ENCODE results near the gene MYH3. TPM values are rescaled to one million over a fixed set of nuclear protein-coding genes. Genes with fewer than 3 reads are reported as not detected.
A peak's percentile ranks its signal among the peaks of the same experiment; 100 is the strongest.

Gene MYH3
- total RNA-seq, 1 donor from 2014 or later = 4.9 TPM

GRCh38 chr17:10616502-10617119, 40.5 kb downstream of the MYH3 start:
- TF ChIP-seq POLR2A (IDR thresholded peaks at IDR 0.05) = no peak
- no peak for TF ChIP-seq POLR2AphosphoS5 (IDR thresholded peaks at IDR 0.05; ENCODE audit: insufficient read depth in 1 of 2, low read depth in 1 of 2)
- TF ChIP-seq CTCF (IDR thresholded peaks at IDR 0.05) = peak; percentile 92 to 95 (median 93)
- no peak overlapping the region for H3K4me3 ChIP-seq
- DNase-seq (ENCODE audit: extremely low spot score in 2 of 2) = no peak
- intact Hi-C loops (cut with DNase I) = loop anchor here (5.0 to 10.0 kb wide), 2 partner anchors 282 to 694 kb away; no protein-coding TSS in a partner anchor
- no peaks in the 10 kb centered on the region for H3K27me3 ChIP-seq
- no peak overlapping the region for H3K27ac ChIP-seq
- H3K4me1 ChIP-seq = peaks cover 9% of the 10 kb centered on the region
- no peaks in the 10 kb centered on the region for H3K36me3 ChIP-seq
- H3K9me3 ChIP-seq = no peaks in the 10 kb centered on the region

- Histone ChIP-seq H3K4me1 (peaks cover 9% of the 10 kb centered on the region), H3K27ac (no peak overlapping the region), H3K9me3 (no peaks in the 10 kb centered on the region), H3K36me3 (no peaks in the 10 kb centered on the region), H3K27me3 (no peaks in the 10 kb centered on the region), H3K4me3 (no peak overlapping the region)
- intact Hi-C loops (cut with DNase I) = loop anchor here (5.0 to 10.0 kb wide), 2 partner anchors 280 to 692 kb away; no protein-coding TSS in a partner anchor
- TF ChIP-seq POLR2AphosphoS5 (IDR thresholded peaks at IDR 0.05; ENCODE audit: insufficient read depth in 1 of 2, low read depth in 1 of 2) (no peak), CTCF (IDR thresholded peaks at IDR 0.05) (peak; percentile 27 to 60 (median 48))
- DNase-seq (ENCODE audit: extremely low spot score in 2 of 2) = no peak
Observed at GRCh38 chr17:10614536-10615155, 42.5 kb downstream of the MYH3 start.

- no peak overlapping the region for H3K27ac ChIP-seq
- no peaks in the 10 kb centered on the region for H3K27me3 ChIP-seq
Observed at GRCh38 chr17:10613775-10614513, 43.2 kb downstream of the MYH3 start.

GRCh38 chr17:10612957-10613744, 44.0 kb downstream of the MYH3 start:
- Histone ChIP-seq H3K36me3 (no peaks in the 10 kb centered on the region), H3K4me3 (no peak overlapping the region), H3K27me3 (no peaks in the 10 kb centered on the region), H3K27ac (no peak overlapping the region), H3K9me3 (no peaks in the 10 kb centered on the region), H3K4me1 (peaks cover 9% of the 10 kb centered on the region)
- intact Hi-C loops (cut with DNase I) = loop anchor here (10.0 kb wide), 1 partner anchor 278 kb away; no protein-coding TSS in a partner anchor
- DNase-seq (ENCODE audit: extremely low spot score in 2 of 2) = no peak
- TF ChIP-seq POLR2A (IDR thresholded peaks at IDR 0.05) (no peak), POLR2AphosphoS5 (IDR thresholded peaks at IDR 0.05; ENCODE audit: insufficient read depth in 1 of 2, low read depth in 1 of 2) (no peak), CTCF (IDR thresholded peaks at IDR 0.05) (no peak)

More at GRCh38 chr17:10613775-10614513, 43.2 kb downstream of the MYH3 start:
- peaks cover 9% of the 10 kb centered on the region for H3K4me1 ChIP-seq
- no peak for TF ChIP-seq CTCF (IDR thresholded peaks at IDR 0.05)
- TF ChIP-seq POLR2AphosphoS5 (IDR thresholded peaks at IDR 0.05; ENCODE audit: insufficient read depth in 1 of 2, low read depth in 1 of 2) = no peak
- TF ChIP-seq POLR2A (IDR thresholded peaks at IDR 0.05) = no peak
- intact Hi-C loops (cut with DNase I) = loop anchor here (10.0 kb wide), 1 partner anchor 279 kb away; no protein-coding TSS in a partner anchor
- no peaks in the 10 kb centered on the region for H3K9me3 ChIP-seq
- no peaks in the 10 kb centered on the region for H3K36me3 ChIP-seq
- H3K4me3 ChIP-seq = no peak overlapping the region
- DNase-seq (ENCODE audit: extremely low spot score in 2 of 2) = no peak
